WTC11 (cell line): Measurements from ENCODE around the gene SPOCK1. TPM values are rescaled to one million over a fixed set of nuclear protein-coding genes. Genes with fewer than 3 reads are reported as not detected.

Source experiments
- ATAC-seq: fragments of 200-7000 bp; cut with Tn5 transposase; 2 replicates; pipeline ENCODE4 v1.10.0; 2021; ENCODE audit warnings: mild to moderate bottlenecking, moderate library complexity
- CTCF ChIA-PET: fragments of 300-600 bp; sonication (Branson Sonifier 250); formaldehyde crosslinking; loops from one replicate; lab custom pipeline; 2021; ENCODE audit warnings: antibody characterized with exemption; lab: Charles Lee
- POLR2A ChIA-PET: fragments of 350-600 bp; sonication (Branson Sonifier 250); formaldehyde crosslinking; loops from one replicate; lab custom pipeline; 2021; ENCODE audit warnings: antibody characterized with exemption; lab: Charles Lee
- DNase-seq: peaks from one replicate; pipeline ENCODE4 v3.0.0; 2021; ENCODE audit warnings: low spot score
- H3K27ac Mint-ChIP-seq: 2 replicates; pipeline ENCODE4 v1.8.0; 2021; ENCODE audit warnings: mixed read lengths
- H3K27me3 Mint-ChIP-seq: 2 replicates; pipeline ENCODE4 v1.8.0; 2021; ENCODE audit warnings: low read depth, mild to moderate bottlenecking, moderate library complexity, mixed read lengths
- H3K36me3 Mint-ChIP-seq: 2 replicates; pipeline ENCODE4 v1.8.0; 2021; ENCODE audit warnings: mixed read lengths
- H3K4me1 Mint-ChIP-seq: 2 replicates; pipeline ENCODE4 v1.8.0; 2022; ENCODE audit warnings: mixed read lengths
- H3K4me3 Mint-ChIP-seq: 2 replicates; pipeline ENCODE4 v1.8.0; 2021; ENCODE audit warnings: mild to moderate bottlenecking, moderate library complexity, mixed read lengths
- H3K9me3 Mint-ChIP-seq: 2 replicates; pipeline ENCODE4 v1.8.0; 2021; ENCODE audit warnings: mixed read lengths
- ATF1 ChIP-seq: sonication (generic); formaldehyde crosslinking; IDR thresholded peaks from 2 replicates; pipeline ENCODE4 v1.8.1; 2023; ENCODE audit warnings: mild to moderate bottlenecking, moderate library complexity, missing genetic modification reagents
- ATF2 ChIP-seq: sonication (generic); formaldehyde crosslinking; IDR thresholded peaks from 2 replicates; pipeline ENCODE4 v1.8.1; 2022; ENCODE audit warnings: low read depth, missing genetic modification reagents, borderline replicate concordance
- ATF3 ChIP-seq: sonication (generic); formaldehyde crosslinking; conservative IDR thresholded peaks from 2 replicates; pipeline ENCODE4 v1.8.1; 2022; ENCODE audit warnings: mild to moderate bottlenecking, missing genetic modification reagents
- E2F5 ChIP-seq: sonication (generic); formaldehyde crosslinking; IDR thresholded peaks from 2 replicates; pipeline ENCODE4 v1.8.1; 2022; ENCODE audit warnings: mild to moderate bottlenecking, moderate library complexity, missing genetic modification reagents
- ETV6 ChIP-seq: sonication (generic); formaldehyde crosslinking; IDR thresholded peaks from 2 replicates; pipeline ENCODE4 v1.8.1; 2022; ENCODE audit warnings: mild to moderate bottlenecking, missing genetic modification reagents
- GTF2I ChIP-seq: fragments of 250-450 bp; sonication (Bioruptor Pico); conservative IDR thresholded peaks from 2 replicates; pipeline ENCODE4 v1.4.0; 2021; ENCODE audit warnings: mild to moderate bottlenecking
- IRF2 ChIP-seq: sonication (generic); formaldehyde crosslinking; IDR thresholded peaks from 2 replicates; pipeline ENCODE4 v1.8.0; 2022; ENCODE audit warnings: low read depth, missing genetic modification reagents, borderline replicate concordance
- JUN ChIP-seq: sonication (generic); formaldehyde crosslinking; IDR thresholded peaks from 2 replicates; pipeline ENCODE4 v1.8.0; 2023; ENCODE audit warnings: mild to moderate bottlenecking, missing genetic modification reagents
- MAX ChIP-seq: sonication (generic); formaldehyde crosslinking; IDR thresholded peaks from 2 replicates; pipeline ENCODE4 v1.8.0; 2022; ENCODE audit warnings: mild to moderate bottlenecking, missing genetic modification reagents
- NFATC4 ChIP-seq: fragments of 250-450 bp; sonication (Bioruptor Pico); IDR thresholded peaks from 2 replicates; pipeline ENCODE4 v1.9.0; 2021; ENCODE audit warnings: mild to moderate bottlenecking
- NFYB ChIP-seq: sonication (generic); formaldehyde crosslinking; conservative IDR thresholded peaks from 2 replicates; pipeline ENCODE4 v1.8.0; 2022; ENCODE audit warnings: low read depth, missing genetic modification reagents
- NR1H2 ChIP-seq: sonication (generic); formaldehyde crosslinking; IDR thresholded peaks from 2 replicates; pipeline ENCODE4 v1.9.0; 2021; ENCODE audit warnings: mild to moderate bottlenecking, moderate library complexity, missing genetic modification reagents
- NR3C1 ChIP-seq: sonication (generic); formaldehyde crosslinking; conservative IDR thresholded peaks from 2 replicates; pipeline ENCODE4 v1.8.1; 2023; ENCODE audit warnings: low read depth, mild to moderate bottlenecking, missing genetic modification reagents
- PREB ChIP-seq: sonication (generic); formaldehyde crosslinking; IDR thresholded peaks from 2 replicates; pipeline ENCODE4 v1.8.1; 2022; ENCODE audit warnings: mild to moderate bottlenecking, missing genetic modification reagents, moderate library complexity, borderline replicate concordance
- RORB ChIP-seq: fragments of 250-450 bp; sonication (Bioruptor Pico); IDR thresholded peaks from 2 replicates; pipeline ENCODE4 v1.9.0; 2021; ENCODE audit warnings: mild to moderate bottlenecking
- TEAD4 ChIP-seq: sonication (generic); formaldehyde crosslinking; IDR thresholded peaks from 2 replicates; pipeline ENCODE4 v1.8.0; 2022; ENCODE audit warnings: mild to moderate bottlenecking, missing genetic modification reagents
- USF1 ChIP-seq: sonication (generic); formaldehyde crosslinking; IDR thresholded peaks from 2 replicates; pipeline ENCODE4 v1.8.0; 2022; ENCODE audit warnings: mild to moderate bottlenecking, missing genetic modification reagents
- ZMAT4 ChIP-seq: fragments of 250-450 bp; sonication (Bioruptor Pico); IDR thresholded peaks from 2 replicates; pipeline ENCODE4 v1.9.0; 2021; ENCODE audit warnings: mild to moderate bottlenecking
- ZNF219 ChIP-seq: sonication (generic); formaldehyde crosslinking; IDR thresholded peaks from 2 replicates; pipeline ENCODE4 v1.8.0; 2023; ENCODE audit warnings: missing genetic modification reagents, mild to moderate bottlenecking, borderline replicate concordance
- ZNF671 ChIP-seq: fragments of 250-450 bp; sonication (Bioruptor Pico); IDR thresholded peaks from 2 replicates; pipeline ENCODE4 v1.8.0; 2021; ENCODE audit warnings: mild to moderate bottlenecking
- total RNA-seq: library from RNA; stranded (reverse); gene quantifications from 3 replicates; pipeline ENCODE4 v1.2.3, GENCODE V29; 2021

SPOCK1 gene
- total RNA-seq, 1 experiment from 2014 or later, result 15.2 TPM

- no peak for ATAC-seq
- peaks cover 7% of the 10 kb centered on the region for H3K9me3 Mint-ChIP-seq
- CTCF ChIA-PET, result interaction anchor here (0.6 to 2.1 kb wide), 5 partner anchors 18 to 311 kb away, joined by 3 to 9 read pairs (median 3); no protein-coding TSS in a partner anchor
- H3K4me3 Mint-ChIP-seq, result no peak overlapping the region
- no peak for DNase-seq
- H3K4me1 Mint-ChIP-seq, result peaks cover 68% of the 10 kb centered on the region
- no peak overlapping the region for H3K27ac Mint-ChIP-seq
- H3K36me3 Mint-ChIP-seq, result 0 out of 2 replicates have a peak, but pooled peaks cover 2% of the 10 kb centered on the region
- H3K27me3 Mint-ChIP-seq, result peaks cover 8% of the 10 kb centered on the region
- POLR2A ChIA-PET, result no interaction called here
- no peak for TF ChIP-seq TEAD4 (CRISPR knock-in tag)
- TF ChIP-seq JUN (CRISPR knock-in tag), result no peak
- no peak for TF ChIP-seq NFYB (CRISPR knock-in tag)
- TF ChIP-seq NR1H2, result no peak
- TF ChIP-seq ATF2, result no peak
- TF ChIP-seq ATF3 (CRISPR knock-in tag), result no peak
- no peak for TF ChIP-seq IRF2 (CRISPR knock-in tag)
- TF ChIP-seq NR3C1, result no peak
- no peak for TF ChIP-seq RORB (CRISPR knock-in tag)
- no peak for TF ChIP-seq USF1
- no peak for TF ChIP-seq ETV6
- TF ChIP-seq ZNF219, result no peak
- no peak for TF ChIP-seq ZMAT4 (CRISPR knock-in tag)
- TF ChIP-seq GTF2I (CRISPR knock-in tag), result no peak
- TF ChIP-seq MAX (CRISPR knock-in tag), result no peak
- no peak for TF ChIP-seq E2F5 (CRISPR knock-in tag)
- TF ChIP-seq NFATC4 (CRISPR knock-in tag), result no peak
- TF ChIP-seq PREB, result no peak
- no peak for TF ChIP-seq ATF1 (CRISPR knock-in tag)
Measured at GRCh38 chr5:137034764-137035479, 464.2 kb downstream of the SPOCK1 start.

- ATAC-seq (no peak), DNase-seq (no peak)
- peaks cover 7% of the 10 kb centered on the region for H3K9me3 Mint-ChIP-seq
- peaks cover 10% of the 10 kb centered on the region for H3K27me3 Mint-ChIP-seq
- ChIA-PET POLR2A (no interaction called here), CTCF (interaction anchor here (1.0 kb wide), 1 partner anchor 41 kb away, joined by 3 read pairs; no protein-coding TSS in a partner anchor)
- H3K4me3 Mint-ChIP-seq, result no peak overlapping the region
- H3K4me1 Mint-ChIP-seq, result peaks cover 62% of the 10 kb centered on the region
- TF ChIP-seq ZNF671 (no peak), TEAD4 (CRISPR knock-in tag) (no peak)
- H3K36me3 Mint-ChIP-seq, result 0 out of 2 replicates have a peak, but pooled peaks cover 2% of the 10 kb centered on the region
- H3K27ac Mint-ChIP-seq, result no peak overlapping the region
Measured at GRCh38 chr5:137034213-137034612, 464.9 kb downstream of the SPOCK1 start.
